NK-92 (cell line): ENCODE measurements around the gene OPN5.

Experiments used
- DNase-seq: peaks from one replicate; lab custom pipeline; 2025; ENCODE audit not compliant: unreplicated experiment; lab: John Stamatoyannopoulos, UW

OPN5 gene

GRCh38 chr6:47852727-47853126 is 70.9 kb downstream of the OPN5 start:
- no peak for DNase-seq

- DNase-seq = no peak
These were observed 71.9 kb downstream of the OPN5 start for GRCh38 chr6:47853766-47854165.

GRCh38 chr6:47854971-47855370 is 73.1 kb downstream of the OPN5 start:
- no peak for DNase-seq

GRCh38 chr6:47859175-47859574 is 77.3 kb downstream of the OPN5 start:
- DNase-seq = no peak

GRCh38 chr6:47862731-47863130 is 80.9 kb downstream of the OPN5 start:
- DNase-seq = no peak

GRCh38 chr6:47865206-47865605 is 83.4 kb downstream of the OPN5 start:
- DNase-seq = no peak

GRCh38 chr6:47875593-47875992 is 93.8 kb downstream of the OPN5 start:
- DNase-seq = no peak
